Aorta (tissue), 5 donors: Measurements from ENCODE around the gene TOP1. TPM values are rescaled to one million over a fixed set of nuclear protein-coding genes. Genes with fewer than 3 reads are reported as not detected.

ENCODE experiments used
- ATAC-seq: fragments of 200-7000 bp; cut with Tn5 transposase; one replicate; pipeline ENCODE4 v1.9.1; 2022; ENCODE audit warnings: moderate library complexity; ENCODE audit not compliant: low FRiP score
- DNase-seq, 2 donors: peaks; one replicate each; pipeline ENCODE4 v3.0.0-alpha.2; 2020
- H3K27ac ChIP-seq, 2 donors: one replicate each; pipeline ENCODE4 v1.5.1; 2013; ENCODE audit warnings: low read length in 2 of 2, mild to moderate bottlenecking in 2 of 2, moderate library complexity in 2 of 2, control low read depth in 1 of 2, inconsistent platforms in 1 of 2, low read depth in 1 of 2
- H3K27me3 ChIP-seq, 2 donors: one replicate each; pipeline ENCODE4 v1.6.1; 2013; ENCODE audit warnings: control low read depth in 1 of 2, low read length in 1 of 2, mild to moderate bottlenecking in 1 of 2, moderate library complexity in 1 of 2; ENCODE audit not compliant: insufficient read depth in 2 of 2, control insufficient read depth in 1 of 2
- H3K36me3 ChIP-seq, 2 donors: one replicate each; pipeline ENCODE4 v1.6.1; 2013; ENCODE audit warnings: control low read depth in 1 of 2, low read length in 1 of 2, mild to moderate bottlenecking in 1 of 2; ENCODE audit not compliant: insufficient read depth in 2 of 2, control insufficient read depth in 1 of 2
- H3K4me1 ChIP-seq, 2 donors: one replicate each; pipeline ENCODE4 v1.6.1; 2013; ENCODE audit warnings: low read length in 2 of 2, control low read depth in 1 of 2, mild to moderate bottlenecking in 1 of 2, moderate library complexity in 1 of 2; ENCODE audit not compliant: insufficient read depth in 2 of 2, control insufficient read depth in 1 of 2
- H3K4me3 ChIP-seq, 2 donors: one replicate each; pipeline ENCODE4 v1.5.1; 2013; ENCODE audit warnings: low read length in 2 of 2, control low read depth in 1 of 2, mild to moderate bottlenecking in 1 of 2
- H3K9me3 ChIP-seq: one replicate; pipeline ENCODE4 v1.6.1; 2013; ENCODE audit warnings: mild to moderate bottlenecking, low read length; ENCODE audit not compliant: control insufficient read depth
- WGBS, 2 donors: extraction: QIAGEN DNeasy Blood & Tissue Kit; methylation state at CpG; one replicate each; pipeline ENCODE4 v1.1.7; 2013; 5-methylcytosine and 5-hydroxymethylcytosine counted together
- intact Hi-C, 2 donors: fragments of 100-400 bp; cut with DNase I; formaldehyde crosslinking; loops; one replicate each; pipeline versions ENCODE4 v1.14.2 to v1.15.0; 2022
- polyA plus RNA-seq, 2 donors: library from polyadenylated mRNA; stranded (reverse); fragments of 200-250 nt; gene quantifications; one replicate each; pipeline ENCODE4 v1.2.3, GENCODE V29; 2013
- total RNA-seq, 2 donors: library from RNA; stranded (reverse); fragmentation: NEBNext Ultra II Directional; extraction: Animal tissue kit (Norgen Biotek cat#: 25700); gene quantifications; one replicate each; pipeline ENCODE4 v1.2.1, GENCODE V29; 2021
- donor health status: healthy with polysubstance abuse.
- donor health status: Bipolar disorder and iron deficiency.
- donor health status: DM: no; HTN: no; CAD: no.
- donor health status: DM: no; HTN: no; CAD: no.
- donor health status: DM: yes; HTN: yes; CAD: no.

TOP1 gene
- total and polyA plus RNA-seq, 4 donors, result 15.6 to 32.4 (median 24.1) TPM

- ATAC-seq, result no peak
- no peaks in the 10 kb centered on the region for H3K9me3 ChIP-seq
- no peak overlapping the region for H3K4me3 ChIP-seq
- H3K4me1 ChIP-seq, result peaks cover 0 to 4% of the 10 kb centered on the region in 2 donors
- H3K27me3 ChIP-seq, result no peaks in the 10 kb centered on the region
- intact Hi-C loops, result no loop called here
- no peak overlapping the region for H3K27ac ChIP-seq
- 58 to 69% methylated on average over 5 of the region's 5 CpGs for WGBS, 2 donors
- peak in 1 of 2 donors; percentile 56 for DNase-seq
- no peaks in the 10 kb centered on the region for H3K36me3 ChIP-seq
These were observed 114.3 kb downstream of the TOP1 start for GRCh38 chr20:41142919-41143318.

GRCh38 chr20:41143354-41143753 is 114.7 kb downstream of the TOP1 start:
- intact Hi-C loops, result no loop called here
- no peak overlapping the region for H3K4me3 ChIP-seq
- H3K4me1 ChIP-seq, result peaks cover 2 to 4% of the 10 kb centered on the region in 2 donors
- DNase-seq (no peak), ATAC-seq (no peak)
- no peaks in the 10 kb centered on the region for H3K27me3 ChIP-seq
- no peaks in the 10 kb centered on the region for H3K36me3 ChIP-seq
- H3K27ac ChIP-seq, result peak overlapping the region in 1 of 2 donors; percentile 19
- 78 to 83% methylated on average over 2 of the region's 2 CpGs for WGBS, 2 donors
- no peaks in the 10 kb centered on the region for H3K9me3 ChIP-seq

GRCh38 chr20:41145317-41145716 is 116.7 kb downstream of the TOP1 start:
- H3K4me3 ChIP-seq, result no peak overlapping the region
- intact Hi-C loops, result no loop called here
- WGBS, 2 donors, result 94 to 95% methylated on average over 2 of the region's 2 CpGs
- H3K9me3 ChIP-seq, result no peaks in the 10 kb centered on the region
- ATAC-seq (no peak), DNase-seq (peak in 1 of 2 donors; percentile 45)
- H3K27ac ChIP-seq, result peak overlapping the region; percentile 14 to 52
- no peaks in the 10 kb centered on the region for H3K27me3 ChIP-seq
- no peaks in the 10 kb centered on the region for H3K36me3 ChIP-seq
- peaks cover 2 to 4% of the 10 kb centered on the region in 2 donors for H3K4me1 ChIP-seq

- intact Hi-C loops, result no loop called here
- DNase-seq, result peak; percentile 65 to 80
- no peak overlapping the region for H3K4me3 ChIP-seq
- H3K27ac ChIP-seq, result peak overlapping the region; percentile 46 to 52
- 26 to 29% methylated on average over 12 of the region's 12 CpGs for WGBS, 2 donors
- no peaks in the 10 kb centered on the region for H3K27me3 ChIP-seq
- no peaks in the 10 kb centered on the region for H3K36me3 ChIP-seq
- no peaks in the 10 kb centered on the region for H3K9me3 ChIP-seq
- ATAC-seq, result peak; percentile 7
- H3K4me1 ChIP-seq, result peaks cover 2 to 4% of the 10 kb centered on the region in 2 donors
These were observed 117.4 kb downstream of the TOP1 start for GRCh38 chr20:41145821-41146620.

- peak; percentile 49 for ATAC-seq
- Histone ChIP-seq H3K4me1 (peaks cover 3 to 4% of the 10 kb centered on the region in 2 donors), H3K9me3 (no peaks in the 10 kb centered on the region), H3K36me3 (no peaks in the 10 kb centered on the region), H3K27ac (peak overlapping the region in 1 of 2 donors; percentile 81), H3K4me3 (no peak overlapping the region), H3K27me3 (no peaks in the 10 kb centered on the region)
- DNase-seq, result peak in 1 of 2 donors; percentile 64
- WGBS, 2 donors, result 34 to 37% methylated on average over 8 of the region's 8 CpGs
- intact Hi-C loops, result no loop called here
These were observed 119.2 kb downstream of the TOP1 start for GRCh38 chr20:41147767-41148191.

- Histone ChIP-seq H3K36me3 (no peaks in the 10 kb centered on the region), H3K4me1 (peaks cover 4% of the 10 kb centered on the region in 2 donors), H3K4me3 (no peak overlapping the region), H3K9me3 (no peaks in the 10 kb centered on the region), H3K27me3 (no peaks in the 10 kb centered on the region), H3K27ac (no peak overlapping the region)
- intact Hi-C loops, result no loop called here
- no peak for DNase-seq
- WGBS, 2 donors, result 80 to 81% methylated on average over 5 of the region's 5 CpGs
- ATAC-seq, result no peak
These were observed 120.3 kb downstream of the TOP1 start for GRCh38 chr20:41148942-41149341.

GRCh38 chr20:41150664-41151063 is 122.0 kb downstream of the TOP1 start:
- no peak for ATAC-seq
- no peak overlapping the region for H3K27ac ChIP-seq
- no peak for DNase-seq
- no peaks in the 10 kb centered on the region for H3K36me3 ChIP-seq
- H3K27me3 ChIP-seq, result no peaks in the 10 kb centered on the region
- H3K9me3 ChIP-seq, result no peaks in the 10 kb centered on the region
- intact Hi-C loops, result no loop called here
- peaks cover 4 to 8% of the 10 kb centered on the region in 2 donors for H3K4me1 ChIP-seq
- 68 to 72% methylated on average over 3 of the region's 3 CpGs for WGBS, 2 donors
- H3K4me3 ChIP-seq, result no peak overlapping the region

- peaks cover 4 to 6% of the 10 kb centered on the region in 2 donors for H3K4me1 ChIP-seq
- intact Hi-C loops, result no loop called here
- ATAC-seq, result no peak
These were observed 122.7 kb downstream of the TOP1 start for GRCh38 chr20:41151134-41151869.

More at GRCh38 chr20:41151134-41151869, 122.7 kb downstream of the TOP1 start:
- Histone ChIP-seq H3K4me3 (no peak overlapping the region), H3K9me3 (no peaks in the 10 kb centered on the region), H3K36me3 (no peaks in the 10 kb centered on the region), H3K27ac (no peak overlapping the region), H3K27me3 (no peaks in the 10 kb centered on the region)
- WGBS, 2 donors, result 92 to 93% methylated on average over 5 of the region's 5 CpGs
- no peak for DNase-seq
